Cardiac muscle cell (in vitro differentiated cells and primary cell): ENCODE data around the gene MRPL2. TPM values are rescaled to one million over a fixed set of nuclear protein-coding genes. Genes with fewer than 3 reads are reported as not detected.

ENCODE experiments used
- DNase-seq, 2 donors: peaks; one replicate each; pipeline versions ENCODE4 v3.0.0 to v3.0.0-alpha.2; 2010 to 2017; ENCODE audit warnings: low read depth in 1 of 2, low spot score in 1 of 2
- H3K27ac ChIP-seq: fragments of 200-600 bp; sonication (generic); 2 replicates; pipeline ENCODE4 v1.5.1; 2016
- H3K27me3 ChIP-seq: fragments of 200-600 bp; sonication (generic); 2 replicates; pipeline ENCODE4 v1.6.0; 2016; ENCODE audit warnings: control low read depth
- H3K36me3 ChIP-seq: fragments of 200-600 bp; sonication (generic); 2 replicates; pipeline ENCODE4 v1.5.1; 2016; ENCODE audit warnings: control low read depth
- H3K4me1 ChIP-seq: fragments of 200-600 bp; sonication (generic); 2 replicates; pipeline ENCODE4 v1.8.1; 2017; ENCODE audit warnings: low read depth, mild to moderate bottlenecking, mixed run types
- H3K4me3 ChIP-seq: fragments of 200-600 bp; sonication (generic); 2 replicates; pipeline ENCODE4 v1.5.1; 2016; ENCODE audit warnings: mild to moderate bottlenecking
- H3K9me3 ChIP-seq: fragments of 200-600 bp; sonication (generic); 2 replicates; pipeline ENCODE4 v1.5.1; 2017; ENCODE audit warnings: low read depth, mild to moderate bottlenecking, control low read depth
- CTCF ChIP-seq: IDR thresholded peaks from 2 replicates; pipeline ENCODE4 v1.5.1; 2012; ENCODE audit warnings: low read depth, mild to moderate bottlenecking, low read length
- polyA plus RNA-seq: library from polyadenylated mRNA; unstranded; fragments of >200 nt; fragmentation: Nextera tagmentation; extraction: Ambion mirVana; gene quantifications from 2 replicates; pipeline ENCODE4 v1.2.1, GENCODE V29; 2016
- total RNA-seq: library from RNA; depleted of rRNA; stranded (reverse); fragments of >200 nt; gene quantifications from 2 replicates; pipeline ENCODE4 v1.2.3, GENCODE V29; 2016

Gene MRPL2
- total and polyA plus RNA-seq, 2 experiments from 2014 or later, result 49.1 to 148 TPM

- H3K27me3 ChIP-seq, result no peaks in the 10 kb centered on the region
- peaks cover 33% of the 10 kb centered on the region for H3K4me1 ChIP-seq
- peak; percentile 99 to 100 for DNase-seq
- TF ChIP-seq CTCF, result no peak
- H3K27ac ChIP-seq, result peak within 1 kb of the TSS; percentile 96
- peaks cover 21% of the 10 kb centered on the region for H3K36me3 ChIP-seq
- H3K9me3 ChIP-seq, result no peaks in the 10 kb centered on the region
- peak within 1 kb of the TSS; percentile 69 for H3K4me3 ChIP-seq
These were observed 45.3 kb downstream of the MRPL2 start, which contains the start of the genes KLHDC3 and MEA1 for GRCh38 chr6:43013843-43014433. Gene KLHDC3, plus strand, starts transcription at chr6:43014249. Its CDS starts 2,944 bp downstream, at chr6:43017193. Gene MEA1, minus strand, starts transcription at chr6:43013946. Its CDS starts 133 bp downstream, at chr6:43013813.

GRCh38 chr6:43013097-43013842 is 46.0 kb downstream of the MRPL2 start:
- TF ChIP-seq CTCF, result no peak
- H3K27ac ChIP-seq, result no peak overlapping the region
- H3K4me1 ChIP-seq, result peaks cover 33% of the 10 kb centered on the region
- peak overlapping the region; percentile 57 for H3K4me3 ChIP-seq
- peak in 1 of 2 donors; percentile 41 for DNase-seq
- H3K27me3 ChIP-seq, result no peaks in the 10 kb centered on the region
- H3K9me3 ChIP-seq, result no peaks in the 10 kb centered on the region
- peaks cover 15% of the 10 kb centered on the region for H3K36me3 ChIP-seq

GRCh38 chr6:43012364-43012763 is 46.9 kb downstream of the MRPL2 start:
- DNase-seq, result no peak
- Histone ChIP-seq H3K4me3 (no peak overlapping the region), H3K36me3 (peaks cover 18% of the 10 kb centered on the region), H3K4me1 (peaks cover 27% of the 10 kb centered on the region), H3K9me3 (no peaks in the 10 kb centered on the region), H3K27ac (no peak overlapping the region), H3K27me3 (no peaks in the 10 kb centered on the region)
- TF ChIP-seq CTCF, result no peak

- no peak for TF ChIP-seq CTCF
- Histone ChIP-seq H3K27me3 (no peaks in the 10 kb centered on the region), H3K27ac (no peak overlapping the region), H3K36me3 (peaks cover 24% of the 10 kb centered on the region), H3K4me3 (no peak overlapping the region), H3K4me1 (peaks cover 16% of the 10 kb centered on the region), H3K9me3 (no peaks in the 10 kb centered on the region)
- DNase-seq, result no peak
These were observed 48.0 kb downstream of the MRPL2 start for GRCh38 chr6:43011207-43011606.

GRCh38 chr6:43009124-43009523 is 50.1 kb downstream of the MRPL2 start:
- no peak overlapping the region for H3K27ac ChIP-seq
- no peak overlapping the region for H3K4me3 ChIP-seq
- peak; percentile 51 to 59 for DNase-seq
- TF ChIP-seq CTCF, result peak; percentile 52
- H3K9me3 ChIP-seq, result no peaks in the 10 kb centered on the region
- H3K36me3 ChIP-seq, result peaks cover 24% of the 10 kb centered on the region
- peaks cover 5% of the 10 kb centered on the region for H3K4me1 ChIP-seq
- no peaks in the 10 kb centered on the region for H3K27me3 ChIP-seq
